HCT116 (cell line): ENCODE data around the gene DIS3L. TPM values are rescaled to one million over a fixed set of nuclear protein-coding genes. Genes with fewer than 3 reads are reported as not detected.

Experiments used
- ATAC-seq: fragments of 200-7000 bp; cut with Tn5 transposase; 2 replicates; pipeline ENCODE4 v1.9.1; 2020; ENCODE audit warnings: mild to moderate bottlenecking, moderate library complexity
- BruUV-seq: library from RNA; stranded (reverse); fragments of 400-500 nt; replicated peaks from 2 replicates; lab custom pipeline; 2021; lab: Mats Ljungman, UMichigan
- CTCF ChIA-PET: fragments of 300-600 bp; sonication (Branson Sonifier 250); formaldehyde crosslinking; loops from one replicate; lab custom pipeline; 2021; ENCODE audit warnings: antibody characterized with exemption; lab: Charles Lee
- POLR2A ChIA-PET: fragments of 300-600, 350-600 bp; sonication (Branson Sonifier 250); formaldehyde crosslinking; loops from one replicate; lab custom pipeline; 2021; ENCODE audit warnings: antibody characterized with exemption; lab: Charles Lee
- RAD21 ChIA-PET, 2 experiments: fragments of 300-600 bp; sonication (Branson Sonifier 250); formaldehyde crosslinking; loops; one replicate each; lab custom pipeline; 2023; ENCODE audit warnings: low total read pairs in 2 of 2; ENCODE audit not compliant: uncharacterized antibody in 2 of 2, unreplicated experiment in 2 of 2, low non-redundant PET in 1 of 2; lab: Charles Lee
- DNase-seq: peaks from one replicate; pipeline ENCODE4 v3.0.0-alpha.2; 2010; ENCODE audit warnings: low read depth, low spot score
- H2AFZ ChIP-seq: fragments of 200-600 bp; shearing (Covaris generic), sonication (generic); 2 replicates; pipeline ENCODE4 v1.6.1; 2017; ENCODE audit warnings: low read depth, mixed run types, mixed read lengths, antibody characterized with exemption, low read length; ENCODE audit not compliant: poor library complexity, severe bottlenecking
- H3K27ac ChIP-seq: 2 replicates; pipeline ENCODE4 v1.5.1; 2012; ENCODE audit warnings: low read depth, low read length
- H3K27me3 ChIP-seq: fragments of 200-600 bp; sonication (generic); 2 replicates; pipeline ENCODE4 v1.6.1; 2016; ENCODE audit warnings: mixed run types, low read length, mixed read lengths; ENCODE audit not compliant: insufficient read depth
- H3K36me3 ChIP-seq, 2 experiments: fragments of 200-500 bp in 1 of 2; fragments of 200-600 bp in 1 of 2; sonication (Bioruptor generic) in 1 of 2; sonication (generic) in 1 of 2; 2 replicates each; pipeline versions ENCODE4 v1.5.1 to v1.6.1; 2014 to 2016; ENCODE audit warnings: low read length in 2 of 2, inconsistent platforms in 1 of 2, mixed read lengths in 1 of 2, mixed run types in 1 of 2; ENCODE audit not compliant: insufficient read depth in 2 of 2, control insufficient read depth in 1 of 2
- H3K4me1 ChIP-seq, 2 experiments: fragments of 200-600 bp in 1 of 2; sonication (generic) in 1 of 2; 2 replicates each; pipeline versions ENCODE4 v1.5.1 to v1.6.1; 2012 to 2017; ENCODE audit warnings: low read length in 2 of 2, inconsistent platforms in 1 of 2, mild to moderate bottlenecking in 1 of 2, mixed read lengths in 1 of 2, mixed run types in 1 of 2, moderate library complexity in 1 of 2; ENCODE audit not compliant: insufficient read depth in 2 of 2, control insufficient read depth in 1 of 2
- H3K4me2 ChIP-seq: fragments of 200-600 bp; sonication (generic); 2 replicates; pipeline ENCODE4 v1.6.1; 2017; ENCODE audit warnings: mixed run types, low read length, mixed read lengths
- H3K4me3 ChIP-seq, 2 experiments: fragments of 200-600 bp in 1 of 2; sonication (generic) in 1 of 2; replicated peaks in 1 of 2; 2 replicates each; pipeline ENCODE4 v1.5.1; 2011 to 2016; ENCODE audit warnings: low read length in 2 of 2, control low read depth in 1 of 2, low read depth in 1 of 2, mild to moderate bottlenecking in 1 of 2, mixed read lengths in 1 of 2, mixed run types in 1 of 2
- H3K79me2 ChIP-seq: fragments of 200-600 bp; sonication (generic); 2 replicates; pipeline ENCODE4 v1.6.1; 2017; ENCODE audit warnings: mild to moderate bottlenecking, mixed run types, low read length, moderate library complexity, mixed read lengths; ENCODE audit not compliant: insufficient read depth
- H3K9ac ChIP-seq: fragments of 200-600 bp; sonication (generic); 2 replicates; pipeline ENCODE4 v1.6.1; 2016; ENCODE audit warnings: low read length, mixed read lengths
- H3K9me2 ChIP-seq: fragments of 200-600 bp; sonication (generic), shearing (Covaris generic); 2 replicates; pipeline ENCODE4 v1.6.1; 2017; ENCODE audit warnings: mixed run types, mild to moderate bottlenecking, moderate library complexity; ENCODE audit not compliant: insufficient read depth
- H3K9me3 ChIP-seq, 2 experiments: fragments of 200-500 bp in 1 of 2; fragments of 200-600 bp in 1 of 2; sonication (Bioruptor generic) in 1 of 2; sonication (generic) in 1 of 2; 2 replicates each; pipeline ENCODE4 v1.6.1; 2014 to 2017; ENCODE audit warnings: low read length in 2 of 2, mixed read lengths in 2 of 2, inconsistent platforms in 1 of 2, low read depth in 1 of 2, mild to moderate bottlenecking in 1 of 2, mixed run types in 1 of 2, moderate library complexity in 1 of 2; ENCODE audit not compliant: control insufficient read depth in 1 of 2, insufficient read depth in 1 of 2
- H4K20me1 ChIP-seq: fragments of 200-600 bp; sonication (generic), shearing (Covaris generic); 2 replicates; pipeline ENCODE4 v1.6.1; 2017; ENCODE audit warnings: mixed run types, mild to moderate bottlenecking, moderate library complexity; ENCODE audit not compliant: insufficient read depth
- CBX3 ChIP-seq: IDR thresholded peaks from 2 replicates; pipeline ENCODE4 v1.6.1; 2012; ENCODE audit warnings: low read depth
- EZH2 ChIP-seq: fragments of 200-600 bp; sonication (generic); IDR thresholded peaks from 2 replicates; pipeline ENCODE4 v1.6.1; 2017; ENCODE audit warnings: antibody characterized with exemption, mixed run types
- EZH2phosphoT487 ChIP-seq: fragments of 200-600 bp; IDR thresholded peaks from 2 replicates; pipeline ENCODE4 v1.6.1; 2018; ENCODE audit warnings: antibody characterized with exemption, borderline replicate concordance
- FOSL1 ChIP-seq: IDR thresholded peaks from 2 replicates; pipeline ENCODE4 v1.6.1; 2012; ENCODE audit warnings: low read depth
- POLR2A ChIP-seq: IDR thresholded peaks from 2 replicates; pipeline ENCODE4 v1.7.0; 2011; ENCODE audit warnings: borderline replicate concordance; ENCODE audit not compliant: insufficient read depth, insufficient read length; ENCODE audit errors: extremely low read depth
- RAD21 ChIP-seq: IDR thresholded peaks from 2 replicates; pipeline ENCODE4 v1.6.1; 2012; ENCODE audit warnings: low read depth, mild to moderate bottlenecking
- SIN3A ChIP-seq: IDR thresholded peaks from 2 replicates; pipeline ENCODE4 v1.6.1; 2012; ENCODE audit warnings: low read depth
- SRF ChIP-seq: IDR thresholded peaks from 2 replicates; pipeline ENCODE4 v1.6.1; 2012; ENCODE audit warnings: low read depth
- YY1 ChIP-seq: IDR thresholded peaks from 2 replicates; pipeline ENCODE4 v1.6.1; 2011; ENCODE audit warnings: low read length, low read depth, moderate library complexity, mild to moderate bottlenecking; ENCODE audit not compliant: insufficient replicate concordance; ENCODE audit errors: extremely low read depth
- intact Hi-C: fragments of 100-400 bp; cut with micrococcal nuclease; formaldehyde crosslinking; loops from 2 replicates; pipeline ENCODE4 v1.10.0; 2022
- total RNA-seq: library from RNA; stranded (reverse); gene quantifications from one replicate; pipeline ENCODE4 v1.2.1, GENCODE V29; 2021; ENCODE audit not compliant: unreplicated experiment
- TF ChIP-seq, protein P1 (sequence below): IDR thresholded peaks from 2 replicates; pipeline ENCODE4 v1.6.1; 2011; ENCODE audit warnings: mild to moderate bottlenecking, low read length, moderate library complexity; ENCODE audit not compliant: insufficient replicate concordance; ENCODE audit errors: extremely low read depth
- TF ChIP-seq, protein P2 (sequence below): IDR thresholded peaks from 2 replicates; pipeline ENCODE4 v1.6.1; 2012; ENCODE audit warnings: low read depth
- TF ChIP-seq, protein P3 (sequence below): IDR thresholded peaks from 2 replicates; pipeline ENCODE4 v1.6.1; 2012

Gene DIS3L
- total RNA-seq, 1 experiment from 2014 or later: 32.2 TPM

DNA sequence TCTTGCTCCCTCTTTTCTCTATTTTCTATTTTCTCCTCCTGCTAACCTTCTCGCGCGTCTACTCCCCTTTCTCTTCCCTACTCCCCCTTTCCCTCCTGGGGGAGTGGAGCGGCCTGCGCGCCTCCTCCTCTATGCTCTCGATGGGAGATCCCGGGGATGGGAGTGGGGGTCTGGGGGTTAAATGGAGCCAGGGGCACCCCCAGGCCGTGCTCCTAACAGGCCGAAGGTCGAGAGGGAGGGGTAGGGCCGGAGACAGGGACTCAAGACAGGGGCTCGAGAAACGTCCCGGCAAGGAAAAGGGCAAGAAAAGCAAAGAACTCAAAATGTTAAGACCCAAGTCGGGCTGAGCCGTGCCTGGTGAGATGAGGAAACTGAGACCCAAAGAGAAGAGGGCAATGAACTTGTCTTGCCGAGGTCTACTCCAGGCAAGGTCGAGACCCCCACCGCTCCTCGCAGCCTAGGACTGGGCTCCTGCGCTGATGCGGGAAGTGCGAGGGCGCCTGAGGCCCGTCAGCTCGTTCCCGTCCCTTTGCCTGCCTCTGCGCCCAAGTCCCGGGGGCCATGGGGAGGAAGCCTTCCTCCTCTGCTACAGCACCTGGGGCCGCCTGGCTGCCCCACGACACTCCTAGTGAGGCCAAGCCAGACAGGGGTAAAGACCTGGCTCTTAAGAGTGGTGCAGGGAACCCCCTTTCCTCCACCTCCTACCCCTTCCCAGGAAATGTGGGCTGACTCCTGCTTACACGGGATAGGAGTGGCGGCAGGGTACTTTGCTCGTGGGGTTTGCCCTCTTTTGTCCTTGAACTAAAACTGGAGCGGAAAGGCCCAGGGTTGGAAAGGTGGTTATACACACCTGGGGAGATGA is 39.0 kb upstream of the DIS3L start:
- intact Hi-C loops: loop anchor here (5.0 kb wide), 1 partner anchor 33 kb away; no protein-coding TSS in a partner anchor
- no TSS peak for BruUV-seq
- ATAC-seq: no peak
- Histone ChIP-seq H3K27me3 (peaks cover 3% of the 10 kb centered on the region; the same call in 1 of the 2 replicates), H3K4me3 (peak overlapping the region; percentile 65 to 78), H4K20me1 (no peaks in the 10 kb centered on the region), H3K4me1 (peaks cover 0 to 20% of the 10 kb centered on the region in 2 experiments; a peak in 2 of 4 replicates), H3K9ac (no peak overlapping the region), H3K9me3 (no peaks in the 10 kb centered on the region), H2AFZ (peak overlapping the region; percentile 32), H3K9me2 (no peaks in the 10 kb centered on the region), H3K4me2 (peak overlapping the region; percentile 100), H3K27ac (no peak overlapping the region), H3K79me2 (no peaks in the 10 kb centered on the region), H3K36me3 (no peaks in the 10 kb centered on the region)
- DNase-seq: no peak
- ChIA-PET POLR2A (no interaction called here), RAD21 (interaction anchor here in 1 of 2 experiments (0.7 kb wide), 1 partner anchor 37 kb away, joined by 4 read pairs; no protein-coding TSS in a partner anchor), CTCF (no interaction called here)
- no peak for TF ChIP-seq EZH2
- TF ChIP-seq POLR2A: no peak
- no peak for TF ChIP-seq CBX3
- TF ChIP-seq YY1: no peak
- TF ChIP-seq EZH2phosphoT487: no peak
- no peak for TF ChIP-seq SIN3A
- TF ChIP-seq RAD21: no peak
- TF ChIP-seq, protein P1, sequence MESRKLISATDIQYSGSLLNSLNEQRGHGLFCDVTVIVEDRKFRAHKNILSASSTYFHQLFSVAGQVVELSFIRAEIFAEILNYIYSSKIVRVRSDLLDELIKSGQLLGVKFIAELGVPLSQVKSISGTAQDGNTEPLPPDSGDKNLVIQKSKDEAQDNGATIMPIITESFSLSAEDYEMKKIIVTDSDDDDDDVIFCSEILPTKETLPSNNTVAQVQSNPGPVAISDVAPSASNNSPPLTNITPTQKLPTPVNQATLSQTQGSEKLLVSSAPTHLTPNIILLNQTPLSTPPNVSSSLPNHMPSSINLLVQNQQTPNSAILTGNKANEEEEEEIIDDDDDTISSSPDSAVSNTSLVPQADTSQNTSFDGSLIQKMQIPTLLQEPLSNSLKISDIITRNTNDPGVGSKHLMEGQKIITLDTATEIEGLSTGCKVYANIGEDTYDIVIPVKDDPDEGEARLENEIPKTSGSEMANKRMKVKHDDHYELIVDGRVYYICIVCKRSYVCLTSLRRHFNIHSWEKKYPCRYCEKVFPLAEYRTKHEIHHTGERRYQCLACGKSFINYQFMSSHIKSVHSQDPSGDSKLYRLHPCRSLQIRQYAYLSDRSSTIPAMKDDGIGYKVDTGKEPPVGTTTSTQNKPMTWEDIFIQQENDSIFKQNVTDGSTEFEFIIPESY: no peak
- no peak for TF ChIP-seq FOSL1
- TF ChIP-seq, protein P2, sequence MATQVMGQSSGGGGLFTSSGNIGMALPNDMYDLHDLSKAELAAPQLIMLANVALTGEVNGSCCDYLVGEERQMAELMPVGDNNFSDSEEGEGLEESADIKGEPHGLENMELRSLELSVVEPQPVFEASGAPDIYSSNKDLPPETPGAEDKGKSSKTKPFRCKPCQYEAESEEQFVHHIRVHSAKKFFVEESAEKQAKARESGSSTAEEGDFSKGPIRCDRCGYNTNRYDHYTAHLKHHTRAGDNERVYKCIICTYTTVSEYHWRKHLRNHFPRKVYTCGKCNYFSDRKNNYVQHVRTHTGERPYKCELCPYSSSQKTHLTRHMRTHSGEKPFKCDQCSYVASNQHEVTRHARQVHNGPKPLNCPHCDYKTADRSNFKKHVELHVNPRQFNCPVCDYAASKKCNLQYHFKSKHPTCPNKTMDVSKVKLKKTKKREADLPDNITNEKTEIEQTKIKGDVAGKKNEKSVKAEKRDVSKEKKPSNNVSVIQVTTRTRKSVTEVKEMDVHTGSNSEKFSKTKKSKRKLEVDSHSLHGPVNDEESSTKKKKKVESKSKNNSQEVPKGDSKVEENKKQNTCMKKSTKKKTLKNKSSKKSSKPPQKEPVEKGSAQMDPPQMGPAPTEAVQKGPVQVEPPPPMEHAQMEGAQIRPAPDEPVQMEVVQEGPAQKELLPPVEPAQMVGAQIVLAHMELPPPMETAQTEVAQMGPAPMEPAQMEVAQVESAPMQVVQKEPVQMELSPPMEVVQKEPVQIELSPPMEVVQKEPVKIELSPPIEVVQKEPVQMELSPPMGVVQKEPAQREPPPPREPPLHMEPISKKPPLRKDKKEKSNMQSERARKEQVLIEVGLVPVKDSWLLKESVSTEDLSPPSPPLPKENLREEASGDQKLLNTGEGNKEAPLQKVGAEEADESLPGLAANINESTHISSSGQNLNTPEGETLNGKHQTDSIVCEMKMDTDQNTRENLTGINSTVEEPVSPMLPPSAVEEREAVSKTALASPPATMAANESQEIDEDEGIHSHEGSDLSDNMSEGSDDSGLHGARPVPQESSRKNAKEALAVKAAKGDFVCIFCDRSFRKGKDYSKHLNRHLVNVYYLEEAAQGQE: no peak
- TF ChIP-seq, protein P3, sequence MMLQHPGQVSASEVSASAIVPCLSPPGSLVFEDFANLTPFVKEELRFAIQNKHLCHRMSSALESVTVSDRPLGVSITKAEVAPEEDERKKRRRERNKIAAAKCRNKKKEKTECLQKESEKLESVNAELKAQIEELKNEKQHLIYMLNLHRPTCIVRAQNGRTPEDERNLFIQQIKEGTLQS: no peak
- TF ChIP-seq SRF: no peak
